Uterus (tissue), 4 donors: Measurements from ENCODE around the gene SYCP2L. TPM values are rescaled to one million over a fixed set of nuclear protein-coding genes. Genes with fewer than 3 reads are reported as not detected.

Source experiments
- DNase-seq, 2 donors: peaks; one replicate each; pipeline ENCODE4 v3.0.0-alpha.2; 2019 to 2020
- H3K27ac ChIP-seq, 2 donors: fragments of 200-600 bp; sonication (generic); 1 replicate in 1 of 2; 2 replicates in 1 of 2; pipeline ENCODE4 v1.5.1; 2016 to 2018
- H3K27me3 ChIP-seq, 2 donors: fragments of 200-600 bp; sonication (generic); one replicate each; pipeline ENCODE4 v1.5.1; 2018 to 2019; ENCODE audit warnings: control low read depth in 1 of 2
- H3K36me3 ChIP-seq, 2 donors: fragments of 200-600 bp; sonication (generic); one replicate each; pipeline ENCODE4 v1.5.1; 2019; ENCODE audit warnings: control low read depth in 1 of 2
- H3K4me1 ChIP-seq, 2 donors: fragments of 200-600 bp; sonication (generic); one replicate each; pipeline ENCODE4 v1.5.1; 2018 to 2019; ENCODE audit warnings: control low read depth in 1 of 2
- H3K4me3 ChIP-seq, 2 donors: fragments of 200-600 bp; sonication (generic); 1 replicate in 1 of 2; 2 replicates in 1 of 2; pipeline ENCODE4 v1.5.1; 2018 to 2019; ENCODE audit warnings: mild to moderate bottlenecking in 1 of 2
- H3K9me3 ChIP-seq, 2 donors: fragments of 200-600 bp; sonication (generic); one replicate each; pipeline ENCODE4 v1.5.1; 2019; ENCODE audit warnings: control low read depth in 1 of 2
- POLR2A ChIP-seq, 2 donors: fragments of 450-650 bp; IDR thresholded peaks; one replicate each; pipeline ENCODE4 v1.6.1; 2016; ENCODE audit warnings: antibody characterized with exemption in 2 of 2, mild to moderate bottlenecking in 1 of 2, moderate library complexity in 1 of 2
- intact Hi-C: fragments of 100-400 bp; cut with DNase I; formaldehyde crosslinking; loops from one replicate; pipeline ENCODE4 v1.15.1; 2023; ENCODE audit warnings: low total_unique reads
- total RNA-seq, 4 donors: library from RNA; depleted of rRNA in 3 of 4; stranded (reverse); fragments of >200 nt in 3 of 4; gene quantifications; one replicate each; pipeline versions ENCODE4 v1.1.0 to v1.2.4, GENCODE V29; 2014 to 2023
- TF ChIP-seq, protein P1 (sequence below), 4 experiments: fragments of 200-600 bp in 2 of 4; fragments of 450-650 bp in 2 of 4; sonication (generic) in 2 of 4; IDR thresholded peaks; one replicate each; pipeline ENCODE4 v1.5.1; 2016 to 2019; ENCODE audit warnings: antibody characterized with exemption in 4 of 4, mild to moderate bottlenecking in 2 of 4, moderate library complexity in 1 of 4
- donor health status: DM: yes; HTN: yes; CAD: no.

SYCP2L gene
- total RNA-seq, 4 donors from 2014 or later, result under 0.01 to 4.9 (median 3.5) TPM; not detected in 1

DNA sequence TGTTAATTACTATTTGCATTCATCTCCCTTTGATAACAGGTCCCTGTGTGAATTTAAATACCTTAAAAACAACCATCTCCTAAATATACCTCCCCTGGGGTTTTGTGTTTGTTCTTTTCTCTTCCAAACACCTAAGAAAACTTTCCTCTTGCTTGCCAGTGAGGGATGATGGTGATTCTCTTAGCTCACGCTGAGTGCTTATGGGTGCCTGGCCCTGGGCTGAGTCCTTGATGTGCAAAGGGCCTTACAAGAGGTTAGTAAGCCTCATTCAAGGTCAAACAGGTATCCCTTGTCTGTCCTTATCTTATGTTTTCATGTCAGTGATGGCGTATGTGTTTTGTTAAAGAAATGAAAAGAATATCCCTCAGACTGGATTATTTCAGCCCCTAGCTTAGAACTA lies 76.3 kb downstream of the SYCP2L start:
- TF ChIP-seq, protein P1, sequence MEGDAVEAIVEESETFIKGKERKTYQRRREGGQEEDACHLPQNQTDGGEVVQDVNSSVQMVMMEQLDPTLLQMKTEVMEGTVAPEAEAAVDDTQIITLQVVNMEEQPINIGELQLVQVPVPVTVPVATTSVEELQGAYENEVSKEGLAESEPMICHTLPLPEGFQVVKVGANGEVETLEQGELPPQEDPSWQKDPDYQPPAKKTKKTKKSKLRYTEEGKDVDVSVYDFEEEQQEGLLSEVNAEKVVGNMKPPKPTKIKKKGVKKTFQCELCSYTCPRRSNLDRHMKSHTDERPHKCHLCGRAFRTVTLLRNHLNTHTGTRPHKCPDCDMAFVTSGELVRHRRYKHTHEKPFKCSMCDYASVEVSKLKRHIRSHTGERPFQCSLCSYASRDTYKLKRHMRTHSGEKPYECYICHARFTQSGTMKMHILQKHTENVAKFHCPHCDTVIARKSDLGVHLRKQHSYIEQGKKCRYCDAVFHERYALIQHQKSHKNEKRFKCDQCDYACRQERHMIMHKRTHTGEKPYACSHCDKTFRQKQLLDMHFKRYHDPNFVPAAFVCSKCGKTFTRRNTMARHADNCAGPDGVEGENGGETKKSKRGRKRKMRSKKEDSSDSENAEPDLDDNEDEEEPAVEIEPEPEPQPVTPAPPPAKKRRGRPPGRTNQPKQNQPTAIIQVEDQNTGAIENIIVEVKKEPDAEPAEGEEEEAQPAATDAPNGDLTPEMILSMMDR (IDR thresholded peaks at IDR 0.05), result no peak
- no peak for TF ChIP-seq POLR2A (IDR thresholded peaks at IDR 0.05)
- no peak for DNase-seq
- peaks cover 0 to 4% of the 10 kb centered on the region in 2 donors for H3K9me3 ChIP-seq
- intact Hi-C loops, result no loop called here
- no peaks in the 10 kb centered on the region for H3K36me3 ChIP-seq
- no peaks in the 10 kb centered on the region for H3K4me1 ChIP-seq
- H3K27me3 ChIP-seq, result no peaks in the 10 kb centered on the region
- H3K4me3 ChIP-seq, result no peak overlapping the region
- no peak overlapping the region for H3K27ac ChIP-seq

DNA sequence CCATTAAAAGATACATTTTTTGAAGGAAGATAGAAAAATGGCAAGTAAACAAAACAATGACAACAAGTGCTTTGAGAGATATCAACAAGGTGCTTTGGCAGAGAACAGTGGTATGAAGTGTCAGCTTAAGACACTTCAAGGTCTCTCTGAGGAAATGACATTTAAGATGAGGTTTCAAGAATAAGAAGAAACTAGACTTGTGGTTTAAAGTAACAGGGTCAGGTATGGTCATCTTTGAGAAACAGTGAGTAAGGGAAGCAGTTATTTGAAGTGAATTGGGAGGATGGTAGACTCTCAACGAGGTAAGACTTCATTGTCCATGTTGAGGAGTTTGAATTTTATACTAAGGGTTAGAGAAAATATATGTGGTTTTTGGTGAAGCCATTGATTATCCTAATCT lies 77.8 kb downstream of the SYCP2L start:
- H3K27ac ChIP-seq, result no peak overlapping the region
- no peaks in the 10 kb centered on the region for H3K27me3 ChIP-seq
- H3K4me3 ChIP-seq, result no peak overlapping the region
- H3K4me1 ChIP-seq, result no peaks in the 10 kb centered on the region
- TF ChIP-seq, protein P1 (IDR thresholded peaks at IDR 0.05), result no peak
- no peak for TF ChIP-seq POLR2A (IDR thresholded peaks at IDR 0.05)
- intact Hi-C loops, result no loop called here
- DNase-seq, result no peak
- H3K9me3 ChIP-seq, result peaks cover 0 to 4% of the 10 kb centered on the region in 2 donors
- H3K36me3 ChIP-seq, result no peaks in the 10 kb centered on the region

DNA sequence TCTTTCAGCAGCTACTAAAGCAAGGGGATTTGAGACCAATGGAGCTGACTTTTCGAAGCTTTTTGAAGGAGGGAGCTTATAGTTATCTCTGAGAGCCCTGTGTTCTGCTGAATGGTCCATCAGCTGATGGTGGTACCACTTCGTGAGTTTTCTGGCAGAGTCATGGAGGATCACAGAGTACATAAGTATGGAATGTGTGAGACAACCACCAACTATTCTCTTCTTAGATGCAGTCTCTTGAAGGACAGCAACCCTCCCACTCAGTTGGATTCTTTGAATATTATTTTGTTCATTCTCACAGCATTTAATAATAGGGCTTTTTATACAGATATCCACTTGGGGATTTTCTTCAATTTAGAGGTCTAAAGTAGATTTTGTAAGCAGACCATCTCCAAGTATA lies 81.9 kb downstream of the SYCP2L start:
- DNase-seq, result no peak
- intact Hi-C loops, result no loop called here
- H3K27ac ChIP-seq, result no peak overlapping the region

DNA sequence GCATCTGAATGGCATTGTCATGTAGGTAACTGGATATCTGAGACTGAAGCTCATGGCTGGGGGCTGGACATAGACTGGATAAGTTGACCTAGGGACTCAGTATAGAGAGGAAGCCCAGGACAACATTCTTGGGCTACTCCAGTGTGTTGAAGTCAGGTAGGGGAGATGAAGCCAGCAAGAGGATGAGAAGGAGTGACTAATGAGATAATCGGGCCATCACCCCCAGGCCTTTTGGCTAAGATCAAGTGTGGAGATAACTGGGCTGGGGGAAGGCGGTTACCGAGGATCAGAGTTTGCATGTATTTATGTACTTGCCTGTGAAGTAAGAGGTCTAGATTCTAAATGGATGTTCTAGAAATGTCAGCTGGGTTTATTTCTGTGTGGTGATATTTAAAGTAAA lies 83.9 kb downstream of the SYCP2L start:
- Histone ChIP-seq H3K4me1 (no peaks in the 10 kb centered on the region), H3K27ac (no peak overlapping the region), H3K27me3 (no peaks in the 10 kb centered on the region), H3K36me3 (no peaks in the 10 kb centered on the region), H3K9me3 (peaks cover 0 to 4% of the 10 kb centered on the region in 2 donors), H3K4me3 (no peak overlapping the region)
- no peak for DNase-seq
- intact Hi-C loops, result no loop called here
- no peak for TF ChIP-seq POLR2A (IDR thresholded peaks at IDR 0.05)
- TF ChIP-seq, protein P1 (IDR thresholded peaks at IDR 0.05), result no peak

More for the DNA sequence above, 81.9 kb downstream of the SYCP2L start:
- Histone ChIP-seq H3K4me3 (no peak overlapping the region), H3K4me1 (no peaks in the 10 kb centered on the region), H3K9me3 (peaks cover 0 to 4% of the 10 kb centered on the region in 2 donors), H3K36me3 (no peaks in the 10 kb centered on the region), H3K27me3 (no peaks in the 10 kb centered on the region)
- no peak for TF ChIP-seq POLR2A (IDR thresholded peaks at IDR 0.05)

DNA sequence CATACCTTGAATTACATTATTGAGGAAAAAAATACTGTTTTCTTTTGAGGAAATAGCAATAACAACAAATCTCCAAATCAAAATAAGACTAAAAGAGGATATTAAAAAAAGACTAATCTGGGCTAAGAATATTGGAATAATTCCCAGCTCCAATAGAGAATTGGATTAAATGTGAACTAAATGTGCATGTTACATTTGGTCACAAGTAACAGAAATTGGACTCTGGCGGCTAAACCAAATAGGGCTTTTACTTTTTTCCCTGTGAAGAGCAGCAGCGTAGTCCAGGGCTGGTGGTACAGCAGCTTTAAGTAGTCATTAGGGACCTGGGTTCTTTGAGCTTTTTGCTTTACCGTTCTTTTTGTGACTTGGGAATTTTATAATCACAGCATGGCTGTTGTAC lies 85.3 kb downstream of the SYCP2L start:
- no peak overlapping the region for H3K27ac ChIP-seq
- H3K27me3 ChIP-seq, result no peaks in the 10 kb centered on the region
- intact Hi-C loops, result no loop called here
- no peak for DNase-seq
- no peaks in the 10 kb centered on the region for H3K36me3 ChIP-seq
- no peak for TF ChIP-seq POLR2A (IDR thresholded peaks at IDR 0.05)
- TF ChIP-seq, protein P1 (IDR thresholded peaks at IDR 0.05), result no peak
- H3K4me3 ChIP-seq, result no peak overlapping the region
- H3K9me3 ChIP-seq, result no peaks in the 10 kb centered on the region
- no peaks in the 10 kb centered on the region for H3K4me1 ChIP-seq

DNA sequence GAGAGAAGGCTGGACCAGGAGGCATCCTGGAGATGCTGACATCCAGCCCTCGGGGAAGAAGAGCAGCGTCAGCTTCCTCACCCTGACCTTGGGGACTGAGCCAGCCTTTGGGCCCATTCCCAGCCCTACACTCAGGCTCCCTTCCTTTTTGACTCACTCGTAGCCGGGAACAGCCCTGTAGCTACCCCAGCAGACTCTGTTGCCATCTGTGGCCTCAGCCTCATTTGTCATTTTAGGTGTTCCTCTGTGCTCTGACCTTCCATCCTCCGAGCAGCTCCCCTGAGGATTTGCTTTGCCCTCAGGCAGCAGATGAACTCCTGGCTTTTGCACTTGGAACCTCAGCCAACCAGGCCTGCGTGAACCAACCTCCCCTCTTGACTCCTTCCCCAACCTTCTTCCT lies 89.7 kb downstream of the SYCP2L start:
- Histone ChIP-seq H3K27me3 (no peaks in the 10 kb centered on the region), H3K9me3 (no peaks in the 10 kb centered on the region), H3K4me1 (no peaks in the 10 kb centered on the region), H3K27ac (no peak overlapping the region), H3K36me3 (no peaks in the 10 kb centered on the region), H3K4me3 (no peak overlapping the region)
- no peak for TF ChIP-seq POLR2A (IDR thresholded peaks at IDR 0.05)
- TF ChIP-seq, protein P1 (IDR thresholded peaks at IDR 0.05), result no peak
- intact Hi-C loops, result no loop called here
- DNase-seq, result no peak
